ENCODE results near the gene CRADD. TPM values are rescaled to one million over a fixed set of nuclear protein-coding genes. Genes with fewer than 3 reads are reported as not detected.

The CRADD gene
- total RNA-seq, 1 experiment from 2014 or later: 10.1 TPM

- H3K4me3 Mint-ChIP-seq (ENCODE audit: low read depth, unreplicated experiment): no peak overlapping the region
- H3K4me1 Mint-ChIP-seq (ENCODE audit: low read depth, unreplicated experiment): no peaks in the 10 kb centered on the region
- no peaks in the 10 kb centered on the region for H3K36me3 Mint-ChIP-seq (ENCODE audit: insufficient read depth, unreplicated experiment)
- H3K9me3 Mint-ChIP-seq (ENCODE audit: low read depth, unreplicated experiment): no peaks in the 10 kb centered on the region
- H3K27ac Mint-ChIP-seq (ENCODE audit: unreplicated experiment): no peak overlapping the region
- intact Hi-C loops (cut with micrococcal nuclease; ENCODE audit: unreplicated experiment): no loop called here
- no peaks in the 10 kb centered on the region for H3K27me3 Mint-ChIP-seq (ENCODE audit: unreplicated experiment)
- no TSS peak for BruUV-seq (replicated peaks)
- CTCF ChIA-PET: no interaction called here
- DNase-seq: no peak
- TF ChIP-seq CTCF (IDR thresholded peaks at IDR 0.05; ENCODE audit: unreplicated experiment): no peak
These were observed 56.8 kb downstream of the CRADD start for GRCh38 chr12:93733928-93734327.

DNA sequence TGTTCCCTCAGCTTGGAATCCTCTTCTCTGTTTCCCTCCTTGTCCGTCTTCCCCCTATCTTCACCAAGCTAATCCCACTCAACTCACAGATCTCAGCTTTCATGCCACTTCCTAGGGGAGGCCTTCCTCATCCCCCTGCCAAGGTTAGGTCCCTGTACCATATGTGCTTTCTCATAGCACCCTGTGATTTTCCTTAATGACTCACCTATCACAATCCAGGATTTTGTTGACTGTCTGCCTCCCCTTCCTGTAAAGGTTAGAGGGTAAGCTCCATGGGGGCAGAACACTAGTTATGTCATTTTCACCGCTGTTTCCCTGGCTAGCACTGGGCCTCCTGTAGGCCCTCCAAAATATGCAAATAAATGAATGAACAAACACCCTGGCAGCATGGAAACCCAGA is 57.6 kb downstream of the CRADD start:
- Mint-ChIP-seq H3K27me3 (ENCODE audit: unreplicated experiment) (no peaks in the 10 kb centered on the region), H3K27ac (ENCODE audit: unreplicated experiment) (no peak overlapping the region), H3K4me3 (ENCODE audit: low read depth, unreplicated experiment) (no peak overlapping the region), H3K4me1 (ENCODE audit: low read depth, unreplicated experiment) (no peaks in the 10 kb centered on the region), H3K36me3 (ENCODE audit: insufficient read depth, unreplicated experiment) (no peaks in the 10 kb centered on the region), H3K9me3 (ENCODE audit: low read depth, unreplicated experiment) (no peaks in the 10 kb centered on the region)
- TF ChIP-seq CTCF (IDR thresholded peaks at IDR 0.05; ENCODE audit: unreplicated experiment): no peak
- intact Hi-C loops (cut with micrococcal nuclease; ENCODE audit: unreplicated experiment): no loop called here
- CTCF ChIA-PET: no interaction called here
- no peak for DNase-seq
- BruUV-seq (replicated peaks): no TSS peak

DNA sequence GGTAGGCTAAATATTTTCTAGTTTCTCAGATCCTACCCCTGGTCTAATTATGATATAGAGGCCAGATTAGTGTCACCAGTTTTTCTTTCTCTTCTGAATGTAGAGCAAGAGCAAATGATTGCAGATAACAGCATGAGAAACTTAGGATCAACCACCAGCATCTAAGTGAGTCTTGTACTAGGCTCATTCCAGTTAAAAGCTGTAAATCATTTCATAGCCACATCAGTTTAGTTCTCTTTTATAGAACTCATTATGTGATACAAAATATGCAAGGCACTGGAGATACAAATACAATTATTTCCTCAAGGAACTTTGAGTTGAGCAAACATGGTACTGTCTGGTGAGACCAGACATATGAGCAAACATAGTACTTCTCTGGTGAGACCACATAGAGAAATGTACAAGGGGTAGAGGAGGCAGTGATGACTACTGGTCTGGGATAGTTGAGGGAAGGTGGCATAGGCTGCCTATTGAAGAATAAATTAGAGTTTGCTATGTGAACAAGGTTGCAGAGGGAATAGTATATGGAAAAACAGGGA is 59.5 kb downstream of the CRADD start:
- Mint-ChIP-seq H3K36me3 (ENCODE audit: insufficient read depth, unreplicated experiment) (peaks cover 3% of the 10 kb centered on the region), H3K9me3 (ENCODE audit: low read depth, unreplicated experiment) (no peaks in the 10 kb centered on the region), H3K4me3 (ENCODE audit: low read depth, unreplicated experiment) (no peak overlapping the region), H3K4me1 (ENCODE audit: low read depth, unreplicated experiment) (peaks cover 6% of the 10 kb centered on the region), H3K27me3 (ENCODE audit: unreplicated experiment) (no peaks in the 10 kb centered on the region), H3K27ac (ENCODE audit: unreplicated experiment) (no peak overlapping the region)
- TF ChIP-seq CTCF (IDR thresholded peaks at IDR 0.05; ENCODE audit: unreplicated experiment): no peak
- no peak for DNase-seq
- intact Hi-C loops (cut with micrococcal nuclease; ENCODE audit: unreplicated experiment): no loop called here
- no TSS peak for BruUV-seq (replicated peaks)
- CTCF ChIA-PET: no interaction called here

DNA sequence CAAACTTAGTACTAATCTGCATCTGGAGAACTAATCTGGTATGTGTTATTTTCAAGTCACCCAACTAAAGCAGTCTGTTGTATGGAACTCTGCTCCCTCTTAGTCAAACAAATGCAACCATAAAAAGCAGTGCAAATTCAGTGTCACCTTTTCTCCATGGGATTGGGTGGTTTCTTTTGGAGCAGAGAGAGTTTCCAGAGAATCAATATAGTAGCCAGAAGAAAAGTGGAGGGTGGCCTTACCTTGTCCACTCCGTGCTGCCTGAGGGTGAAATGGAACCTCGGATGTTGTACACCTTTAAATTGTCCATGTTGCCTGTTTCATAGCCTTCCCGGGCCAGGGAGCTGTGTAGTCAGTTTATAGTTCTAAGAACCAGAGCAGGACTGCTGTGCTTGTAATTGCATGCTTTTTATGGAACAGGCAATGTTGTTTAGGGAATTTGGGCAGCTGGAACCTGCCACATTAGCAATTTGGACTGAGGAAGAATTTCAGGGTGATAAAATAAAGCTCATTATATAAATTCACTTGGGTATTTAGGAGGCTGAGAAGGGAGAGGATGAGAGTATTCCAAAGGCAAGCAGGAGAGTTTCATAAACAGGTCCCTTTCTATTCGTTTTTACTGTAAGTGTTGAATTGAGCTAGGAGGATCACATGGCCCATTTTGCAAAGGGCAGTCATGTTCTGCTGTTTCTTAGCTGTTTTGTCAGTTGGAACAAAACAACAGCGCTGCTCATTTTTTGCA is 60.5 kb downstream of the CRADD start:
- Mint-ChIP-seq H3K36me3 (ENCODE audit: insufficient read depth, unreplicated experiment) (peaks cover 12% of the 10 kb centered on the region), H3K27me3 (ENCODE audit: unreplicated experiment) (no peaks in the 10 kb centered on the region), H3K9me3 (ENCODE audit: low read depth, unreplicated experiment) (no peaks in the 10 kb centered on the region), H3K4me3 (ENCODE audit: low read depth, unreplicated experiment) (no peak overlapping the region), H3K4me1 (ENCODE audit: low read depth, unreplicated experiment) (peaks cover 11% of the 10 kb centered on the region), H3K27ac (ENCODE audit: unreplicated experiment) (no peak overlapping the region)
- BruUV-seq (replicated peaks): no TSS peak
- no peak for DNase-seq
- intact Hi-C loops (cut with micrococcal nuclease; ENCODE audit: unreplicated experiment): no loop called here
- no peak for TF ChIP-seq CTCF (IDR thresholded peaks at IDR 0.05; ENCODE audit: unreplicated experiment)
- CTCF ChIA-PET: no interaction called here
